Astrocyte of the cerebellum (primary cell): ENCODE measurements around the gene POLN.

Experiments used
- DNase-seq: peaks from one replicate; pipeline ENCODE4 v3.0.0-alpha.2; 2011; ENCODE audit warnings: low read depth
- H3K4me3 ChIP-seq: 2 replicates; pipeline ENCODE4 v1.5.1; 2011; ENCODE audit warnings: mild to moderate bottlenecking, low read depth, low read length, moderate library complexity
- CTCF ChIP-seq: IDR thresholded peaks from 2 replicates; pipeline ENCODE4 v1.5.1; 2012; ENCODE audit warnings: low read length, low read depth, moderate library complexity, mild to moderate bottlenecking; ENCODE audit errors: missing control alignments
- in situ Hi-C: cut with HindIII; loops from 2 replicates; pipeline ENCODE4 v1.10.0; 2017; ENCODE audit warnings: low sequenced_read_pairs

POLN gene

GRCh38 chr4:2045518-2045951, 196.4 kb downstream of the POLN start:
- no peak for TF ChIP-seq CTCF
- in situ Hi-C loops = no loop called here
- no peak for DNase-seq
- no peak overlapping the region for H3K4me3 ChIP-seq

GRCh38 chr4:2044542-2045517, 197.1 kb downstream of the POLN start:
- TF ChIP-seq CTCF = no peak
- in situ Hi-C loops = no loop called here
- no peak for DNase-seq
- no peak overlapping the region for H3K4me3 ChIP-seq

- in situ Hi-C loops = no loop called here
- TF ChIP-seq CTCF = no peak
- no peak for DNase-seq
- H3K4me3 ChIP-seq = no peak overlapping the region
These were observed 197.8 kb downstream of the POLN start for GRCh38 chr4:2044119-2044485.

- H3K4me3 ChIP-seq = no peak overlapping the region
- no peak for TF ChIP-seq CTCF
- in situ Hi-C loops = no loop called here
- DNase-seq = no peak
These were observed 198.4 kb downstream of the POLN start for GRCh38 chr4:2043396-2044118.

GRCh38 chr4:2042947-2043395, 198.9 kb downstream of the POLN start:
- H3K4me3 ChIP-seq = peak overlapping the region; percentile 71
- no peak for DNase-seq
- TF ChIP-seq CTCF = no peak
- in situ Hi-C loops = no loop called here

GRCh38 chr4:2042204-2042946, 199.5 kb downstream of the POLN start:
- DNase-seq = no peak
- H3K4me3 ChIP-seq = peak overlapping the region; percentile 71
- no peak for TF ChIP-seq CTCF

More at GRCh38 chr4:2042204-2042946, 199.5 kb downstream of the POLN start:
- in situ Hi-C loops = no loop called here
